ENCODE data around the gene SLC13A3. TPM values are rescaled to one million over a fixed set of nuclear protein-coding genes. Genes with fewer than 3 reads are reported as not detected.

SLC13A3 gene
- total RNA-seq, 1 experiment from 2014 or later, result 17.5 TPM

DNA sequence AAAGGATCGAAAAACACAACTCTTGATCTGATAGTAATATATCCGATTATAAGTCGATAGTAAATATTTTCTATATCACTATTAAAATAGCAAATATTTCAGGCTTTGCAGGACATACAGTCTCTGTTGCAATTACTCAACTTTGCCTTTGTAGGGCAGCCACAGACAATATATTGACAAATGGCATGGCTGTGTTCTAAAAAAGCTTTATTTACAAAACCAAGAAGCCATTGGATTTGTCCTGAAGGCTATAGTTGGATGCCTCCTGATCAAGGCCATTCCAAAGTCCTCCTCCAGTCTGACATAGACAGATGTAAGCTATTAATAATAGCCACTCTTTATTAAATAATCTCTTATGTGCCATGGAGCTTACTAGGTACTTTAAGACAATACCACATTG lies 106.7 kb downstream of the SLC13A3 start:
- H3K9me3 Mint-ChIP-seq, result no peaks in the 10 kb centered on the region

More for the DNA sequence above, 106.7 kb downstream of the SLC13A3 start:
- Histone ChIP-seq H3K18ac (ENCODE audit: insufficient read length, low read depth, low read length) (no peak overlapping the region), H3K79me2 (ENCODE audit: insufficient read depth, low read length) (no peaks in the 10 kb centered on the region), H2BK5ac (ENCODE audit: insufficient read length, low read length) (no peak overlapping the region), H3K4me2 (ENCODE audit: insufficient read depth, insufficient read length, low read length) (no peak overlapping the region), H4K91ac (ENCODE audit: insufficient read length, low read depth, low read length) (no peak overlapping the region), H3K14ac (ENCODE audit: insufficient read depth, low read length) (no peak overlapping the region), H2BK120ac (ENCODE audit: low read depth, low read length, poor library complexity, severe bottlenecking) (no peak overlapping the region), H3K9ac (ENCODE audit: extremely low read depth, insufficient read length, low read length) (no peak overlapping the region), H4K5ac (ENCODE audit: insufficient read length, low read depth, low read length) (no peak overlapping the region), H3K4ac (ENCODE audit: low read depth, low read length) (no peak overlapping the region), H3K79me1 (ENCODE audit: insufficient read depth, low read depth, low read length, poor library complexity, severe bottlenecking) (no peaks in the 10 kb centered on the region), H3K23ac (ENCODE audit: insufficient read length, low read depth, low read length) (no peak overlapping the region), H4K20me1 (ENCODE audit: control insufficient read depth, insufficient read depth, insufficient read length) (no peaks in the 10 kb centered on the region), H2BK15ac (ENCODE audit: low read depth, low read length) (no peak overlapping the region), H2AFZ (ENCODE audit: low read length) (no peak overlapping the region), H3K4me1 (ENCODE audit: insufficient read depth, low read length) (no peaks in the 10 kb centered on the region), H4K8ac (replicated peaks; ENCODE audit: insufficient read length, low read depth, low read length) (no peak overlapping the region), H3K23me2 (ENCODE audit: insufficient read length, low read depth, low read length, poor library complexity, severe bottlenecking) (no peaks in the 10 kb centered on the region), H3K27me3 (ENCODE audit: insufficient read depth, low read length) (no peaks in the 10 kb centered on the region), H2AK5ac (ENCODE audit: insufficient read length, low read length) (no peak overlapping the region), H2BK12ac (ENCODE audit: insufficient read length, low read depth, low read length) (no peak overlapping the region), H3K9me3 (ENCODE audit: control insufficient read depth, low read depth, low read length) (no peaks in the 10 kb centered on the region), H3T11ph (ENCODE audit: low read length) (no peak overlapping the region), H3K56ac (ENCODE audit: insufficient read length, low read depth, low read length) (no peak overlapping the region), H3K27ac (ENCODE audit: insufficient read length, low read depth, low read length) (no peak overlapping the region), H2BK20ac (ENCODE audit: low read depth, low read length, poor library complexity, severe bottlenecking) (no peak overlapping the region)
- no peak overlapping the region for H3K4me3 Mint-ChIP-seq
- no peak for DNase-seq
- no peak overlapping the region for H3K27ac Mint-ChIP-seq
- TF ChIP-seq, protein P1, sequence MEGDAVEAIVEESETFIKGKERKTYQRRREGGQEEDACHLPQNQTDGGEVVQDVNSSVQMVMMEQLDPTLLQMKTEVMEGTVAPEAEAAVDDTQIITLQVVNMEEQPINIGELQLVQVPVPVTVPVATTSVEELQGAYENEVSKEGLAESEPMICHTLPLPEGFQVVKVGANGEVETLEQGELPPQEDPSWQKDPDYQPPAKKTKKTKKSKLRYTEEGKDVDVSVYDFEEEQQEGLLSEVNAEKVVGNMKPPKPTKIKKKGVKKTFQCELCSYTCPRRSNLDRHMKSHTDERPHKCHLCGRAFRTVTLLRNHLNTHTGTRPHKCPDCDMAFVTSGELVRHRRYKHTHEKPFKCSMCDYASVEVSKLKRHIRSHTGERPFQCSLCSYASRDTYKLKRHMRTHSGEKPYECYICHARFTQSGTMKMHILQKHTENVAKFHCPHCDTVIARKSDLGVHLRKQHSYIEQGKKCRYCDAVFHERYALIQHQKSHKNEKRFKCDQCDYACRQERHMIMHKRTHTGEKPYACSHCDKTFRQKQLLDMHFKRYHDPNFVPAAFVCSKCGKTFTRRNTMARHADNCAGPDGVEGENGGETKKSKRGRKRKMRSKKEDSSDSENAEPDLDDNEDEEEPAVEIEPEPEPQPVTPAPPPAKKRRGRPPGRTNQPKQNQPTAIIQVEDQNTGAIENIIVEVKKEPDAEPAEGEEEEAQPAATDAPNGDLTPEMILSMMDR (conservative IDR thresholded peaks at IDR 0.05), result peak; percentile 11; the same call in 1 of the 3 replicates
- H3K36me3 Mint-ChIP-seq (ENCODE audit: insufficient read depth in 1 of 3, low read depth in 3 of 3), result no peaks in the 10 kb centered on the region
- WGBS (ENCODE audit: extremely low coverage, insufficient read length, low lambda C conversion rate), result no CpG with 5 or more reads among the region's 3 CpGs
- H3K27me3 Mint-ChIP-seq (ENCODE audit: low read depth), result no peaks in the 10 kb centered on the region
- peaks cover under 1% of the 10 kb centered on the region in 2 experiments; a peak in 3 of 4 replicates for H3K4me1 Mint-ChIP-seq

Data from H9 (cell line).